GM12878 (cell line): ENCODE results near the gene C3orf22.

Source experiments
- CHD1 ChIP-seq: IDR thresholded peaks from 2 replicates; pipeline ENCODE4 v1.6.1; 2012; ENCODE audit warnings: low read depth, low read length, improper control_type of control experiment
- CTCF ChIP-seq, 3 experiments: IDR thresholded peaks in 2 of 3; conservative IDR thresholded peaks in 1 of 3; 2 replicates each; pipeline ENCODE4 v1.5.1; 2011; ENCODE audit warnings: low read depth in 3 of 3, low read length in 3 of 3, mild to moderate bottlenecking in 3 of 3, control low read depth in 2 of 3, moderate library complexity in 2 of 3, inconsistent platforms in 1 of 3, mixed read lengths in 1 of 3; ENCODE audit not compliant: control insufficient read depth in 2 of 3, insufficient read depth in 1 of 3; ENCODE audit errors: extremely low read depth in 1 of 3
- EED ChIP-seq: sonication (generic); IDR thresholded peaks from 2 replicates; pipeline ENCODE4 v1.6.1; 2016; ENCODE audit warnings: antibody characterized with exemption, low read depth
- ELK1 ChIP-seq: IDR thresholded peaks from 2 replicates; pipeline ENCODE4 v1.6.1; 2012; ENCODE audit warnings: low read depth, low read length, improper control_type of control experiment
- FOS ChIP-seq: IDR thresholded peaks from 3 replicates; pipeline ENCODE4 v1.6.1; 2011; ENCODE audit warnings: borderline replicate concordance; ENCODE audit not compliant: insufficient read length; ENCODE audit errors: extremely low read depth
- GABPA ChIP-seq: IDR thresholded peaks from 2 replicates; pipeline ENCODE4 v1.6.1; 2014; ENCODE audit warnings: antibody characterized with exemption, low read depth, mild to moderate bottlenecking, inconsistent platforms
- STAT1 ChIP-seq: fragments of 450-650 bp; conservative IDR thresholded peaks from 2 replicates; pipeline ENCODE4 v1.6.1; 2014; ENCODE audit warnings: antibody characterized with exemption, mild to moderate bottlenecking
- TF ChIP-seq, protein P1 (sequence below): IDR thresholded peaks from 2 replicates; pipeline ENCODE4 v1.6.1; 2012; ENCODE audit warnings: low read length, inconsistent platforms

DNA sequence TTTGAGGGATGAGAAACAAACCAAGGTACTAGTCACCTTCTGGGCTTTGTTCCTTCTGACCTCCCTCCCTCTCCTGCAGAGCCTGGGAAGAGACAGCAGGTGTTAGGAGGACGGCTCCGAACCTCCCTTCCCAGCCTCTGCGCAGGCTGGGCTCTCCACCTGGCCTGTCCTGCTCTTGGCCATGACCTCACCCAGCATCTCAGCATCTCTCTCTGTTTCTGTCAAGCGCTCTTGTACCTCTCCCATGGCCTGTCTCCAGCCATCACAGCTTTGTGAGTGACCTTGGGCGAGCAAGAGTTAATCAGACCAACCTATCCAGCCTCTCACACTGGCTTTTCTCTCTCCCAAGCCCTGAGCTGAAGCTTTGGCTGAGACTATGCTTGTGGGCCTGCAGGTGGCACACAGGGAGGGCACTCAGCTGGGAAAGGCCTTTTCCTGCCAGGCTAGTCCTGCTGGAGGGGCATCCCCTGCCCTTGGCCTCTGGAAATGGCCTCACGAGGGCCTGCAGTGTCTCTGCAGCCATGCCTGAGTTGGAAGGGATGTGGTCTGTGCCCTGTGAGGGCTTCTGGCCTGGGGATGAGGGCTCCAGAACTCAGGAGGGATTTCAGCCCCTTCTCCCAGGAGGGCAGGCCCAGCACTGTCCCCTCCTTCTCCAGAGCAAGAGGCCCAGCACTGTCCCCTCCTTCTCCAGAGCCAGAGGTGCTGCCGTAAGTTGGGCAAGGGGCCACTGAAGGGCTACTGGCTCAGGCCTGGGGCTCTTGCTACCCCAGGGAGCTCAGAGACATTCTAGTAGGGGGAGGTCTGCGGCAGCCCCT, 32.7 kb downstream of the C3orf22 start:
- TF ChIP-seq ELK1: no peak
- TF ChIP-seq CTCF (IDR thresholded peaks at IDR 0.05 in 2 of 3, conservative IDR thresholded peaks at IDR 0.05 in 1 of 3; ENCODE audit: control insufficient read depth in 2 of 3, extremely low read depth in 1 of 3, insufficient read depth in 1 of 3, low read depth in 3 of 3, low read length in 3 of 3): no peak
- TF ChIP-seq STAT1: no peak
- TF ChIP-seq, protein P1, sequence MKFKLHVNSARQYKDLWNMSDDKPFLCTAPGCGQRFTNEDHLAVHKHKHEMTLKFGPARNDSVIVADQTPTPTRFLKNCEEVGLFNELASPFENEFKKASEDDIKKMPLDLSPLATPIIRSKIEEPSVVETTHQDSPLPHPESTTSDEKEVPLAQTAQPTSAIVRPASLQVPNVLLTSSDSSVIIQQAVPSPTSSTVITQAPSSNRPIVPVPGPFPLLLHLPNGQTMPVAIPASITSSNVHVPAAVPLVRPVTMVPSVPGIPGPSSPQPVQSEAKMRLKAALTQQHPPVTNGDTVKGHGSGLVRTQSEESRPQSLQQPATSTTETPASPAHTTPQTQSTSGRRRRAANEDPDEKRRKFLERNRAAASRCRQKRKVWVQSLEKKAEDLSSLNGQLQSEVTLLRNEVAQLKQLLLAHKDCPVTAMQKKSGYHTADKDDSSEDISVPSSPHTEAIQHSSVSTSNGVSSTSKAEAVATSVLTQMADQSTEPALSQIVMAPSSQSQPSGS: no peak
- TF ChIP-seq CHD1: no peak
- TF ChIP-seq EED: no peak
- TF ChIP-seq GABPA: no peak
- no peak for TF ChIP-seq FOS
